OCI-LY3 (cell line): ENCODE results near the gene DRC3.

ENCODE experiments used
- EZH2phosphoT487 ChIP-seq: fragments of 200-600 bp; shearing (Covaris generic); IDR thresholded peaks from 2 replicates; pipeline ENCODE4 v1.6.1; 2018; ENCODE audit warnings: antibody characterized with exemption, mixed run types, low read depth
- TF ChIP-seq, protein P1 (sequence below): fragments of 200-600, 300-600 bp; sonication (generic); IDR thresholded peaks from 2 replicates; pipeline ENCODE4 v1.5.1; 2014; ENCODE audit warnings: antibody characterized with exemption, low read length, low read depth

- TF ChIP-seq, protein P1, sequence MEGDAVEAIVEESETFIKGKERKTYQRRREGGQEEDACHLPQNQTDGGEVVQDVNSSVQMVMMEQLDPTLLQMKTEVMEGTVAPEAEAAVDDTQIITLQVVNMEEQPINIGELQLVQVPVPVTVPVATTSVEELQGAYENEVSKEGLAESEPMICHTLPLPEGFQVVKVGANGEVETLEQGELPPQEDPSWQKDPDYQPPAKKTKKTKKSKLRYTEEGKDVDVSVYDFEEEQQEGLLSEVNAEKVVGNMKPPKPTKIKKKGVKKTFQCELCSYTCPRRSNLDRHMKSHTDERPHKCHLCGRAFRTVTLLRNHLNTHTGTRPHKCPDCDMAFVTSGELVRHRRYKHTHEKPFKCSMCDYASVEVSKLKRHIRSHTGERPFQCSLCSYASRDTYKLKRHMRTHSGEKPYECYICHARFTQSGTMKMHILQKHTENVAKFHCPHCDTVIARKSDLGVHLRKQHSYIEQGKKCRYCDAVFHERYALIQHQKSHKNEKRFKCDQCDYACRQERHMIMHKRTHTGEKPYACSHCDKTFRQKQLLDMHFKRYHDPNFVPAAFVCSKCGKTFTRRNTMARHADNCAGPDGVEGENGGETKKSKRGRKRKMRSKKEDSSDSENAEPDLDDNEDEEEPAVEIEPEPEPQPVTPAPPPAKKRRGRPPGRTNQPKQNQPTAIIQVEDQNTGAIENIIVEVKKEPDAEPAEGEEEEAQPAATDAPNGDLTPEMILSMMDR = no peak
- TF ChIP-seq EZH2phosphoT487 = no peak
Measured at GRCh38 chr17:17963694-17964436, 8.8 kb upstream of the DRC3 start.
